Measurements from ENCODE around the gene RHEB. TPM values are rescaled to one million over a fixed set of nuclear protein-coding genes. Genes with fewer than 3 reads are reported as not detected.

Gene RHEB
- total and polyA plus RNA-seq, 5 donors = 115 to 217 (median 125) TPM

- Histone ChIP-seq H3K27ac (ENCODE audit: low read length) (no peak overlapping the region), H3K4me1 (ENCODE audit: control insufficient read depth, insufficient read depth, low read length) (peaks cover 6% of the 10 kb centered on the region), H3K27me3 (ENCODE audit: control insufficient read depth, insufficient read depth) (no peaks in the 10 kb centered on the region), H3K4me3 (ENCODE audit: low read length) (no peak overlapping the region), H3K9me3 (ENCODE audit: control insufficient read depth, low read length) (no peaks in the 10 kb centered on the region)
- peak; percentile 55 to 78 for ATAC-seq
- WGBS = 60% methylated on average over 7 of the region's 7 CpGs
- intact Hi-C loops (cut with DNase I) = no loop called here
- no peak for DNase-seq
These were observed 34.6 kb downstream of the RHEB start for GRCh38 chr7:151484971-151485707.

GRCh38 chr7:151483711-151483983 lies 36.0 kb downstream of the RHEB start:
- intact Hi-C loops (cut with DNase I) = no loop called here
- H3K27ac ChIP-seq (ENCODE audit: low read length) = no peak overlapping the region

GRCh38 chr7:151482883-151483710 lies 36.6 kb downstream of the RHEB start:
- no peaks in the 10 kb centered on the region for H3K9me3 ChIP-seq (ENCODE audit: control insufficient read depth, low read length)
- ATAC-seq (no peak), DNase-seq (no peak)
- 88% methylated on average over 8 of the region's 8 CpGs for WGBS
- intact Hi-C loops (cut with DNase I) = no loop called here
- no peaks in the 10 kb centered on the region for H3K27me3 ChIP-seq (ENCODE audit: control insufficient read depth, insufficient read depth)
- H3K27ac ChIP-seq (ENCODE audit: low read length) = no peak overlapping the region
- H3K4me1 ChIP-seq (ENCODE audit: control insufficient read depth, insufficient read depth, low read length) = peaks cover 2% of the 10 kb centered on the region
- no peak overlapping the region for H3K4me3 ChIP-seq (ENCODE audit: low read length)

More at GRCh38 chr7:151483711-151483983, 36.0 kb downstream of the RHEB start:
- H3K9me3 ChIP-seq (ENCODE audit: control insufficient read depth, low read length) = no peaks in the 10 kb centered on the region
- H3K27me3 ChIP-seq (ENCODE audit: control insufficient read depth, insufficient read depth) = no peaks in the 10 kb centered on the region
- no peak overlapping the region for H3K4me3 ChIP-seq (ENCODE audit: low read length)
- ATAC-seq (no peak), DNase-seq (no peak)
- WGBS = 76% methylated on average over 1 of the region's 1 CpG
- peaks cover under 1% of the 10 kb centered on the region for H3K4me1 ChIP-seq (ENCODE audit: control insufficient read depth, insufficient read depth, low read length)

GRCh38 chr7:151481650-151482505 lies 37.8 kb downstream of the RHEB start:
- intact Hi-C loops (cut with DNase I) = no loop called here
- H3K27ac ChIP-seq (ENCODE audit: low read length) = no peak overlapping the region
- H3K9me3 ChIP-seq (ENCODE audit: control insufficient read depth, low read length) = no peaks in the 10 kb centered on the region
- ATAC-seq (peak; percentile 43 to 57), DNase-seq (no peak)
- H3K27me3 ChIP-seq (ENCODE audit: control insufficient read depth, insufficient read depth) = no peaks in the 10 kb centered on the region
- H3K4me1 ChIP-seq (ENCODE audit: control insufficient read depth, insufficient read depth, low read length) = peaks cover 2% of the 10 kb centered on the region
- WGBS = 78% methylated on average over 4 of the region's 4 CpGs
- no peak overlapping the region for H3K4me3 ChIP-seq (ENCODE audit: low read length)

GRCh38 chr7:151477867-151478266 lies 41.8 kb downstream of the RHEB start:
- Histone ChIP-seq H3K27ac (ENCODE audit: low read length) (no peak overlapping the region), H3K4me1 (ENCODE audit: control insufficient read depth, insufficient read depth, low read length) (peaks cover 2% of the 10 kb centered on the region), H3K9me3 (ENCODE audit: control insufficient read depth, low read length) (no peaks in the 10 kb centered on the region), H3K4me3 (ENCODE audit: low read length) (no peak overlapping the region), H3K27me3 (ENCODE audit: control insufficient read depth, insufficient read depth) (no peaks in the 10 kb centered on the region)
- ATAC-seq (no peak), DNase-seq (no peak)
- intact Hi-C loops (cut with DNase I) = no loop called here
- WGBS = 90% methylated on average over 7 of the region's 7 CpGs

GRCh38 chr7:151472644-151473380 lies 46.9 kb downstream of the RHEB start:
- Histone ChIP-seq H3K9me3 (ENCODE audit: control insufficient read depth, low read length) (no peaks in the 10 kb centered on the region), H3K27ac (ENCODE audit: low read length) (no peak overlapping the region), H3K27me3 (ENCODE audit: control insufficient read depth, insufficient read depth) (no peaks in the 10 kb centered on the region), H3K4me3 (ENCODE audit: low read length) (no peak overlapping the region), H3K4me1 (ENCODE audit: control insufficient read depth, insufficient read depth, low read length) (peaks cover 4% of the 10 kb centered on the region)
- intact Hi-C loops (cut with DNase I) = no loop called here
- peak in 1 of 3 donors; percentile 25 for DNase-seq
- ATAC-seq = peak in 1 of 2 donors; percentile 50
- 73% methylated on average over 17 of the region's 17 CpGs for WGBS

- H3K9me3 ChIP-seq (ENCODE audit: control insufficient read depth, low read length) = no peaks in the 10 kb centered on the region
- no peak overlapping the region for H3K27ac ChIP-seq (ENCODE audit: low read length)
- no peak for DNase-seq
- intact Hi-C loops (cut with DNase I) = no loop called here
- H3K4me1 ChIP-seq (ENCODE audit: control insufficient read depth, insufficient read depth, low read length) = peaks cover 4% of the 10 kb centered on the region
- no peaks in the 10 kb centered on the region for H3K27me3 ChIP-seq (ENCODE audit: control insufficient read depth, insufficient read depth)
- ATAC-seq = no peak
- H3K4me3 ChIP-seq (ENCODE audit: low read length) = no peak overlapping the region
- 79% methylated on average over 2 of the region's 2 CpGs for WGBS
These were observed 49.0 kb downstream of the RHEB start for GRCh38 chr7:151470711-151471110.

GRCh38 chr7:151469281-151469680 lies 50.4 kb downstream of the RHEB start:
- Histone ChIP-seq H3K27ac (ENCODE audit: low read length) (no peak overlapping the region), H3K27me3 (ENCODE audit: control insufficient read depth, insufficient read depth) (no peaks in the 10 kb centered on the region), H3K4me3 (ENCODE audit: low read length) (no peak overlapping the region), H3K4me1 (ENCODE audit: control insufficient read depth, insufficient read depth, low read length) (peaks cover 4% of the 10 kb centered on the region), H3K9me3 (ENCODE audit: control insufficient read depth, low read length) (no peaks in the 10 kb centered on the region)
- intact Hi-C loops (cut with DNase I) = loop anchor here in 1 of 4 donors (10.0 kb wide), 1 partner anchor 266 kb away; no protein-coding TSS in a partner anchor
- 70% methylated on average over 5 of the region's 5 CpGs for WGBS
- ATAC-seq (no peak), DNase-seq (no peak)

- peak overlapping the region; percentile 2 for H3K27ac ChIP-seq (ENCODE audit: low read length)
- ATAC-seq (peak; percentile 14 to 22), DNase-seq (peak in 2 of 3 donors; percentile 70 to 78)
- H3K27me3 ChIP-seq (ENCODE audit: control insufficient read depth, insufficient read depth) = no peaks in the 10 kb centered on the region
- WGBS = 79% methylated on average over 19 of the region's 19 CpGs
- H3K4me1 ChIP-seq (ENCODE audit: control insufficient read depth, insufficient read depth, low read length) = peaks cover 4% of the 10 kb centered on the region
- no peaks in the 10 kb centered on the region for H3K9me3 ChIP-seq (ENCODE audit: control insufficient read depth, low read length)
- intact Hi-C loops (cut with DNase I) = loop anchor here in 1 of 4 donors (10.0 kb wide), 1 partner anchor 266 kb away; no protein-coding TSS in a partner anchor
- H3K4me3 ChIP-seq (ENCODE audit: low read length) = no peak overlapping the region
These were observed 51.3 kb downstream of the RHEB start for GRCh38 chr7:151468217-151469018.

GRCh38 chr7:151465169-151465568 lies 54.5 kb downstream of the RHEB start:
- ATAC-seq (no peak), DNase-seq (no peak)
- no peak overlapping the region for H3K4me3 ChIP-seq (ENCODE audit: low read length)
- peaks cover 8% of the 10 kb centered on the region for H3K4me1 ChIP-seq (ENCODE audit: control insufficient read depth, insufficient read depth, low read length)
- no peaks in the 10 kb centered on the region for H3K9me3 ChIP-seq (ENCODE audit: control insufficient read depth, low read length)
- WGBS = 97% methylated on average over 8 of the region's 8 CpGs
- no peak overlapping the region for H3K27ac ChIP-seq (ENCODE audit: low read length)
- H3K27me3 ChIP-seq (ENCODE audit: control insufficient read depth, insufficient read depth) = no peaks in the 10 kb centered on the region
- intact Hi-C loops (cut with DNase I) = loop anchor here in 1 of 4 donors (10.0 kb wide), 1 partner anchor 270 kb away; no protein-coding TSS in a partner anchor
